ENCODE results near the gene SNX9.

The SNX9 gene

GRCh38 chr6:157811476-157812173, 11.4 kb upstream of the SNX9 start:
- TF ChIP-seq POLR2A (IDR thresholded peaks at IDR 0.05; ENCODE audit: low read length) (no peak), GATA1 (IDR thresholded peaks at IDR 0.05; ENCODE audit: low read depth, low read length) (no peak)
- peak; percentile 74 to 84 for DNase-seq

- no peak for DNase-seq
These were observed 10.4 kb upstream of the SNX9 start for GRCh38 chr6:157812425-157813171.

GRCh38 chr6:157813191-157813590, 9.9 kb upstream of the SNX9 start:
- peak in 1 of 2 experiments; percentile 22 for DNase-seq
- no peak for TF ChIP-seq POLR2A (IDR thresholded peaks at IDR 0.05; ENCODE audit: low read length)
- no peak for TF ChIP-seq GATA1 (IDR thresholded peaks at IDR 0.05; ENCODE audit: low read depth, low read length)

More at GRCh38 chr6:157812425-157813171, 10.4 kb upstream of the SNX9 start:
- no peak for TF ChIP-seq GATA1 (IDR thresholded peaks at IDR 0.05; ENCODE audit: low read depth, low read length)

GRCh38 chr6:157813750-157814455, 9.1 kb upstream of the SNX9 start:
- TF ChIP-seq POLR2A (IDR thresholded peaks at IDR 0.05; ENCODE audit: low read length), result no peak
- no peak for TF ChIP-seq GATA1 (IDR thresholded peaks at IDR 0.05; ENCODE audit: low read depth, low read length)
- DNase-seq, result peak in 1 of 2 experiments; percentile 28

GRCh38 chr6:157814883-157815282, 8.2 kb upstream of the SNX9 start:
- no peak for DNase-seq
- TF ChIP-seq POLR2A (IDR thresholded peaks at IDR 0.05; ENCODE audit: low read length), result no peak
- no peak for TF ChIP-seq GATA1 (IDR thresholded peaks at IDR 0.05; ENCODE audit: low read depth, low read length)

- TF ChIP-seq POLR2A (IDR thresholded peaks at IDR 0.05; ENCODE audit: low read length), result no peak
- no peak for TF ChIP-seq GATA1 (IDR thresholded peaks at IDR 0.05; ENCODE audit: low read depth, low read length)
- DNase-seq, result peak; percentile 48 to 67
These were observed 1.6 kb upstream of the SNX9 start for GRCh38 chr6:157821342-157822033.

GRCh38 chr6:157822245-157823000, 623 bp upstream of the SNX9 start:
- peak; percentile 77 to 88 for DNase-seq
- TF ChIP-seq POLR2A (IDR thresholded peaks at IDR 0.05; ENCODE audit: low read length), result no peak

GRCh38 chr6:157823528-157824370, 703 bp downstream of the SNX9 start:
- peak; percentile 89 to 91 for DNase-seq
- TF ChIP-seq POLR2A (IDR thresholded peaks at IDR 0.05; ENCODE audit: low read length) (peak; percentile 89), GATA1 (IDR thresholded peaks at IDR 0.05; ENCODE audit: low read depth, low read length) (no peak)

- TF ChIP-seq GATA1 (IDR thresholded peaks at IDR 0.05; ENCODE audit: low read depth, low read length) (no peak), POLR2A (IDR thresholded peaks at IDR 0.05; ENCODE audit: low read length) (no peak)
- DNase-seq, result peak; percentile 52 to 65
These were observed 2.3 kb downstream of the SNX9 start for GRCh38 chr6:157825243-157825904.

- DNase-seq, result no peak
- TF ChIP-seq POLR2A (IDR thresholded peaks at IDR 0.05; ENCODE audit: low read length), result no peak
- no peak for TF ChIP-seq GATA1 (IDR thresholded peaks at IDR 0.05; ENCODE audit: low read depth, low read length)
These were observed 7.4 kb downstream of the SNX9 start for GRCh38 chr6:157830354-157831017.

GRCh38 chr6:157831018-157831369, 7.9 kb downstream of the SNX9 start:
- TF ChIP-seq POLR2A (IDR thresholded peaks at IDR 0.05; ENCODE audit: low read length), result no peak
- no peak for TF ChIP-seq GATA1 (IDR thresholded peaks at IDR 0.05; ENCODE audit: low read depth, low read length)
- no peak for DNase-seq
